ENCODE results near the gene TNMD.

TNMD gene

DNA sequence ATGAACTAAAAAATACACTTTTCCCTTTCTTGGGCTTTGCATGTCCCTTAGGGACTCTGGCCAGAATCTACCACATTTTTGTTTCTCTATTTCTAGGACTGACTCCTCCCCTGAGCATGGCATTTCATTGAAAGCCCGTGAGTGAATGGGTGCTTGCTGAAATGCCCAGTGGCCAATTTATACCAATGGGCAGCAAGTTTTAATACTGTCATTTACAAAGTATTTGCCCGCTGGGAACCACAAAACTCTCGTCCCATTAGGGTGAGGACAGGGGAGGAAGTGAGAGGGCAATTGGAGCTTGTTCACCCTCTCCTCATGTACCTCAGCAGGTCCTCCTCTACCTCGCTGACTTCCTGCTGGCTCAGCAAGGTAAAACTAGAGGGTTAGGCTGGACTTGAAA, 60.4 kb downstream of the TNMD start:
- DNase-seq = peak; percentile 57

DNA sequence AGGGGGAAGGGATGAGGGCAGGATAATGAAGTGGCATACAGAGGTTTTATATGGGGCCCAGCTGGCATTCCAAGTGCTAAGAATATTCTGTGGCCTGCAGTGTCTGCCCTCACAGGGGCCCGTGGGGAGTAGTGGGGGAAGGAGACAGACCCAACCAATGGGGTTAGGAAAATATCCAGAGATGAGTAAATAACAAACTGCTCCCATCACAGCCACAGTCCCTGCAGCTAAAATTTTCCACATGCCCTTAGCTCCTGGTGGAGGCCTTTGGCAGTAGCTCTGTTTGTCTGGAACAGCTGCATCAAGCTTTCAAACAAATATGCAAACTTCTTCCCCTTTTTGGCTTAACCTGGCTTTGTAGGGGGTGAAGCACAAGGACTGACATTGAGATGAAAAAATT, 62.4 kb downstream of the TNMD start:
- peak; percentile 58 for DNase-seq

DNA sequence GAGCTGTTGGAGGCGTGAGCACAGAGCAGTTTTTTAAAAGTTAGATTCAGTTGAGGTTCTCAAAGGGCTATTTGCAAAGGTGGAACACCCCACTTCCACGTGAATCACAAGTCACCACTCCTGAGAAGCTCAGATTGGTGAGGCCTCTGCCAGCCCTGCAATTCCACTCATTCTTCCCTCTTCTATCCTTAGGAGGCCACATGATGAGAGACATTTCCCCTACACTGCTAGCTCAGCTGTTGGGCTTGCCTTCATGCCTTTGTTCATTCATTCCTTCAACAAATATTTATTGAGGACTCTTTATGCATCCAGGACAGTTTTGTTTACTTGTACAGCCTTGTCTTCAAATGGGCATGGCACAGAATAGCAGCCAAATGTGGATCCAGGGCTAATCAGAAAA, 63.0 kb downstream of the TNMD start:
- DNase-seq = no peak

DNA sequence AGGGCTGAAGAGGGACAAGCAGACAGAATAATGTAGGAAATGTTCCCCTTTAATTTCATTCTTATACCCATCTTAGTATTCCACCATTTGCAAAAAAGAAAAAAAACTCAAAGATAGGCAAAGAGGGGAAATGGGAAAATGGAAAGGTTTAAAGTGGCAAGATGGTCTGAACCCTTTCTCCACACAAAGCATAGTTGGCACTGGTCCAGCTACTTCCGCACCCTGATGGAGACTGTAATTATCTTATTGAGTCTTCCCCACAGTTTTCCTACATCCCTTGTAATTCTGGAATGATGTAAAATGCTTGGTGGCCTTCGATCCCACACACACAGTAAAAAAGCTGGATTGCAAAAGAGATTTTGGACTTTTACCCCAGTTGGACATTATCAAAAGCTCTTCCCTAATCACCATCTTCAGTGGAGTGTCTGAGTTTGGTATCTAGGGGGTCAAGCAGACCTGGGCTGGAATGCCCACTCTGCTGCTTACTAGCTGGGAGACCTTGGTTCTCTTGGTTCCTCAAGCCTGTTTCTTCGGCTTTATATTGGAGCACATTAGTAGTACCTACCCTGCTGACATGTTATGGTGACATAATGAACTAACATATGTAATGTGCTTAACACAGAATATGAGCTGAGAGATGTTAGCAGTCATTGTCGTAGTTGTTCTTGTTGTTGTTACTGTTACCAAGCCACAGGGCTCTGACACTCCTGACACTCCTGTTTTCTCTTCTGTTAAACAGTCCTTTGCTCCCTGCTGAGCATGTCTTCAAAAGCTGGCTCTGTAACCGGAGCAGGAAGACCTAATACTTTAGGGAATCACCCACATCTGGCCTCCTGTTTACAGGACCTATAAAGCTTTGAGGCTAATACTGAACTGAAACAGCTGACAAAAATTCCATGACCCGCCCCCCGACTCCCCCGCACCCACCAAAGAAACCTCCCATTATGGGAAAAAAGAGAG, 64.0 kb downstream of the TNMD start:
- peak; percentile 71 for DNase-seq
